ENCODE data around the gene NAA15.
"Not testable (repeated sequence)": the region's sequence is repeated elsewhere in the genome, so short reads cannot be mapped to it uniquely, and the experiment has no call there.

Gene NAA15

GRCh38 chr4:139454111-139455045 is 153.1 kb downstream of the NAA15 start, which contains the start of gene RAB33B:
TSS of gene RAB33B (plus strand) at chr4:139454121. CDS start at chr4:139454196, 75 bp downstream.
- peak; percentile 74 for DNase-seq

- no peak for DNase-seq
These were observed 153.8 kb downstream of the NAA15 start for GRCh38 chr4:139455126-139455538.

- no peak for DNase-seq
These were observed 156.0 kb downstream of the NAA15 start for GRCh38 chr4:139457318-139457717.

DNA sequence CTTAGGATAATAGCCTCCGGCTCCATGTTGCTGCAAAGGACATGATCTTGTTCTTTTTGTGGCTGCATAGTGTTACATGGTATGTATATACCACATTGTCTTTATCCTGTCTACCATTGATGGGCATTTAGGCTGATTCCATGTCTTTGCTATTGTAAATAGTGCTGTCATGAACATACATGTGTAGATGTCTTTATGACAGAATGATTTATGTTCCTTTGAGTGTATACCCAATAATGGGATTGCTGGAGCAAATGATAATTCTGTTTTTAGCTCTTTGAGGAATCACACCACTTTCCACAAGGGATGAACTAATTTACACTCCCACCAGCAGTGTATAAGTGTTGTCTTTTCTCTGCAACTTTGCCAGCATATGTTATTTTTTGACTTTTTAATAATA is 157.2 kb downstream of the NAA15 start:
- no peak for DNase-seq

GRCh38 chr4:139458999-139459398 is 157.7 kb downstream of the NAA15 start:
- no peak for DNase-seq

- DNase-seq = no peak
These were observed 159.3 kb downstream of the NAA15 start for GRCh38 chr4:139460565-139460964.

DNA sequence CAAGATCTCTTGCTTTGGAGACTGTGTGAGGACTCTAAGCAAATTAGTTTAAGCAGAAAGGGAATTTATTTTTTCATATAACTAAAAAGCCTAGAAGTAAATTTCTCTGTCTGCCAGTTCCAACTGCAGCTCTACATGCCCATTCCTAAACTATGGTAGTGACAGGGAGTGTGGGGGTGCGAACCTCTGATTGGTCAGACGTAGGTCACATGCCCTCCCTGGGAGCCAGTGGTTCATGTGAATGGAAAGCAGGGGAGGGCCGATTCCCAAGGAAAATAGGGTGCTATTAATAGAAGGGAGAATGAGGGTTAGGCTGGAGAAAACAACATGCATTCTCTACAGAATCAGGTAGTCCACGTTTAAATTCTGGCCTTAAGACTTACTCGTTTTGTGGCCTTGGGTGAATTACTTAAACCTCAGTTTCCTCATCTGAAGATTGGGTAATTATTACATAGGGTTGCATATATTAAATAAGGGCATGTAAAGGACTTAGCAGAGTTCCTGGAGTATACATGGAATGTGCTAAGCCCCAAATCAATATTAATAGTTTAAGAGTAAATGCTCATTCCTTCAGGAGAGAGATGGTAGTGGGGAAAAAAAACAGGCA is 159.8 kb downstream of the NAA15 start:
- no peak for DNase-seq

- DNase-seq = not testable (repeated sequence)
These were observed 163.2 kb downstream of the NAA15 start for GRCh38 chr4:139464512-139464911.

DNA sequence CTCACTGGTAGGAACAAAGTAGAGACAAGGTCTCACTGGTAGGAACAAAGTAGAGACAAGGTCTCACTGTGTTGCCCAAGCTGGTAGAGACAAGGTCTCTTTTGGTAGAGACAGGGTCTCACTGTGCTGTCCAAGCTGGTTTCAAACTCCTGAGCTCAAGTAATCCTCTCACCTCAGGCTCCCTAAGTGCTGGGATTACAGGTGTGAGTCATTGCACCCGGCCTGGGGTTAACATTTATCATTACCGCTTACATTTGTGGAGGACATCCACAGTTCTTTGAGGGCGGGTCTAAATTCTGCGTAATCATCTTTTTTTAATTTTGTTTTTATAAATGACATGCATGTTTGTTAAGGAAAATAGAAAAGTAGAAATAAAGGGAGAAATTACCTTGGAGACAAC is 164.6 kb downstream of the NAA15 start:
- DNase-seq = no peak

DNA sequence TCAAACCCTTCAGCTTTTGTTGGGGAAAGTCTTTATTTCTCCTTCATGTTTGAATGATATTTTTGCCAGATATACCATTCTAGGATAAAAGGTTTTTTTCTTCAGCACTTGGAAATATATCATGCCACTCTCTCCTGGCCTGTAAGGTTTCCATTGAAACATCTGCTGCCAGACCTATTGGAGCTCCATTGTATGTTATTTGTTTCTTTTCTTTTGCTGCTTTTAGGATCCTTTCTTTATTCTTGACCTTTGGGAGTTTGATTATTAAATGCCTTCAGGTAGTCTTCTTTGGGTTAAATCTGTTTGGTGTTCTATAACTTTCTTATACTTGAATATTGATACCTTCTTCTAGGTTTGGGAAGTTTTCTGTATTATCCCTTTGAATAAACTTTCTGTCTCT is 167.5 kb downstream of the NAA15 start:
- not testable (repeated sequence) for DNase-seq

- no peak for DNase-seq
These were observed 167.9 kb downstream of the NAA15 start for GRCh38 chr4:139469216-139469615.
